PFSK-1 (cell line): ENCODE data around the gene TMEM47.

Experiments used
- FOXP2 ChIP-seq: optimal IDR thresholded peaks from 2 replicates; pipeline ENCODE3; 2011; ENCODE audit warnings: borderline replicate concordance, control low read depth, inconsistent platforms; ENCODE audit not compliant: insufficient read depth; ENCODE audit errors: extremely low read length, extremely low read depth
- POLR2AphosphoS5 ChIP-seq: IDR thresholded peaks from 2 replicates; pipeline ENCODE4 v1.6.1; 2012; ENCODE audit warnings: low read depth, mild to moderate bottlenecking, control low read depth, low read length, moderate library complexity
- REST ChIP-seq, 2 experiments: IDR thresholded peaks; 2 replicates each; pipeline versions ENCODE4 v1.6.1 to v1.8.0; 2011 to 2012; ENCODE audit warnings: low read depth in 2 of 2, low read length in 2 of 2, control low read depth in 1 of 2, inconsistent platforms in 1 of 2, mild to moderate bottlenecking in 1 of 2, moderate library complexity in 1 of 2; ENCODE audit not compliant: insufficient read depth in 1 of 2
- SIN3A ChIP-seq: IDR thresholded peaks from 2 replicates; pipeline ENCODE4 v1.6.1; 2012; ENCODE audit warnings: mild to moderate bottlenecking, low read length, moderate library complexity, borderline replicate concordance; ENCODE audit not compliant: insufficient read depth
- TAF1 ChIP-seq: IDR thresholded peaks from 2 replicates; pipeline ENCODE4 v1.6.1; 2012; ENCODE audit warnings: low read length, control low read depth, borderline replicate concordance; ENCODE audit not compliant: insufficient read depth

TMEM47 gene

GRCh38 chrX:34656467-34656841, 631 bp downstream of the TMEM47 start:
- TF ChIP-seq REST (IDR thresholded peaks at IDR 0.05; ENCODE audit: insufficient read depth in 1 of 2, low read depth in 2 of 2, low read length in 2 of 2) (no peak), POLR2AphosphoS5 (no peak), FOXP2 (no peak), TAF1 (no peak), SIN3A (no peak)

- TF ChIP-seq REST (IDR thresholded peaks at IDR 0.05; ENCODE audit: insufficient read depth in 1 of 2, low read depth in 2 of 2, low read length in 2 of 2) (no peak), POLR2AphosphoS5 (no peak), TAF1 (no peak), FOXP2 (no peak), SIN3A (no peak)
Measured at GRCh38 chrX:34655501-34656455, 1.3 kb downstream of the TMEM47 start.

- no peak for TF ChIP-seq SIN3A
- TF ChIP-seq FOXP2, result no peak
- no peak for TF ChIP-seq TAF1
- TF ChIP-seq REST (IDR thresholded peaks at IDR 0.05; ENCODE audit: insufficient read depth in 1 of 2, low read depth in 2 of 2, low read length in 2 of 2), result no peak
- no peak for TF ChIP-seq POLR2AphosphoS5
Measured at GRCh38 chrX:34654696-34655490, 2.2 kb downstream of the TMEM47 start.

- TF ChIP-seq TAF1 (no peak), REST (IDR thresholded peaks at IDR 0.05; ENCODE audit: insufficient read depth in 1 of 2, low read depth in 2 of 2, low read length in 2 of 2) (no peak), POLR2AphosphoS5 (no peak), FOXP2 (no peak), SIN3A (no peak)
Measured at GRCh38 chrX:34653811-34654210, 3.3 kb downstream of the TMEM47 start.
